HG03159 (cell line): ENCODE results near the gene VAPA.

Experiments
- ATAC-seq: cut with Tn5 transposase; IDR thresholded peaks from one replicate; pipeline ENCODE4 v1.9.1; 2021; ENCODE audit warnings: mild to moderate bottlenecking, moderate library complexity; ENCODE audit not compliant: unreplicated experiment

VAPA gene

GRCh38 chr18:9931146-9931545 is 17.3 kb downstream of the VAPA start:
- no peak for ATAC-seq

DNA sequence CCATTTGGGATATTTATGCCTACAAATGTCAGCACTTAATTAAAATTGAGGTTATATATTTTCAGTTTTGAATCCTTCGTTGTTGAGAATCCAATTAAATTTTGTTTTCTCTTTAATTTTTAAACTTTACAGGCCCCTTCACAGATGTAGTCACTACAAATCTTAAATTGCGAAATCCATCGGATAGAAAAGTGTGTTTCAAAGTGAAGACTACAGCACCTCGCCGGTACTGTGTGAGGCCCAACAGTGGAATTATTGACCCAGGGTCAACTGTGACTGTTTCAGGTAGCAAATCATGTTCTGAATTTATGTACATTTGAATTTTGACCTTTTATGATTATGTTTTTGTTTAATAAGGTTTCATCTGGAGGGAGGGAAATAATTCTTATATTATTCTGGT is 17.9 kb downstream of the VAPA start:
- ATAC-seq, result no peak

GRCh38 chr18:9933865-9934264 is 20.0 kb downstream of the VAPA start:
- no peak for ATAC-seq

DNA sequence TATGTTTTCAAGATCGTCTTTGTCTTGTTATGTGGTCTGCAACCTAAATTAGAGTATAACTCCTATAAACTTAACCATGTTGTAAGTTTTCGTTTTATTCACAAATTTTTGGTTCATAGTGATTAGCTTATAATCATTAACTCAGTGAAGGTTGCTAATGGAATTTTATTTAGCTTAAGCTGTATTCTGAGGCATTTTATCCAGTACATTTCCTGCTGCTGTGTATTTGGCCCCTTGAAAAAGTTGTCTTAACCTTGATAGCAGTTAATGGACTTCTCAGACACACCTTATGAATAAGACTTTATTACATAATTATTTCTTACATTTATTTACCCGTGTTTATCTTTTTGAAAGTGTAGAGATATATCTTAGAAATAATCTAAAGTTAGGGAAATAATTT is 20.5 kb downstream of the VAPA start:
- ATAC-seq, result no peak

- ATAC-seq, result no peak
Observed at GRCh38 chr18:9941103-9941502, 27.3 kb downstream of the VAPA start.

GRCh38 chr18:9941660-9942059 is 27.8 kb downstream of the VAPA start:
- no peak for ATAC-seq

GRCh38 chr18:9943311-9943710 is 29.5 kb downstream of the VAPA start:
- ATAC-seq, result no peak

- ATAC-seq, result no peak
Observed at GRCh38 chr18:9944805-9945204, 31.0 kb downstream of the VAPA start.

DNA sequence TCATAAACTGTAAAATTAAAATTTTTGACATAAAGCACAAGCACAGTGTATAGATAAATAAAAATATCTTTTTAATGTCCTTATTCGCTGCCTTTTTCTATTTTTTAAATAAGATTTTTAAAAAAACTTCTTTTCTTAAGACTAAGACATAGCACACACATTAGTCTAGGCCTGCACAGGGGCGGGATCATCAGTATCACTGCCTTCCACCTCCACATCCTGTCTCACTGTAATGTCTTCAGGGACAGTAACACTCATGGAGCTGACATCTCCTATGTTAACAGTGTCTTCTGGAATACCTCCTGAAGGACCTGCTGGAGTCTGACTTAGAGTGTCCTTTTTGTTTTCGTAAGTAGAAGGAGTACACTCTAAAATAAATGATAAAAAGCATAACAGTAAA is 33.0 kb downstream of the VAPA start:
- no peak for ATAC-seq

DNA sequence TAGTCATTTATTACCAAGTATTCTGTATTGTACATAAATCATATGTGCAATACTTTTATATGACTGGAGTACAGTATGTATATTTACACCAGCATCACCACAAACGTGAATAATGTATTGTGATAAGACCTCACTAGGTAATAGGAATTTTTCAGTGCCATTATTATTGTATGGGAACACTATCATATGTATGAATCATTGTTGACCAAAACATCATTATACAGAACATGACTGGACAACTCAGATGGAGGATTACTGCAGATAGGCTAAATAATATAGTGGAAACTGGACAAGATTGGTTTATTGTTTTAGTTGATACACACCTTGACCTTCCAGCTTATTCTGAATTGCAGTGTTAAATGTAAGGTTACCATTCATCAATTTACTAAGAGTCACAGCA is 33.4 kb downstream of the VAPA start:
- ATAC-seq, result no peak

DNA sequence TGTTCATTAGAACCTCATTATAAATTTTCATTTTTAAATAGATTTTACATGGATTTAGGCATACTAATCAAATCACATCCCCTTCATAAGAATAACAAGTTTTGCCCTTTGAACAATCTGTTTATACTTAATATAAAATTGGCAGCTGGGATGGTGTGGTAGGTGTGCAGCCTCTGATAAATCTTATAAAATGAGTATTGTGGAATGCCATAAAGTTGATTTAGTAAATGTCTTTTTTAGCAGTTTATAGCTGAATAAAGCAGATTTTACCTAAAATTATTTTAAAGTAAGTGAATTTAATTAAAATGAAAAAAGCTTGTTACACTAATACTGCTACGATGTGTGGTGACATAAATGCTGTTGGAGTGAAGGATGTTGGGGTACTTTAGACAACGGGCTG is 35.5 kb downstream of the VAPA start:
- no peak for ATAC-seq

DNA sequence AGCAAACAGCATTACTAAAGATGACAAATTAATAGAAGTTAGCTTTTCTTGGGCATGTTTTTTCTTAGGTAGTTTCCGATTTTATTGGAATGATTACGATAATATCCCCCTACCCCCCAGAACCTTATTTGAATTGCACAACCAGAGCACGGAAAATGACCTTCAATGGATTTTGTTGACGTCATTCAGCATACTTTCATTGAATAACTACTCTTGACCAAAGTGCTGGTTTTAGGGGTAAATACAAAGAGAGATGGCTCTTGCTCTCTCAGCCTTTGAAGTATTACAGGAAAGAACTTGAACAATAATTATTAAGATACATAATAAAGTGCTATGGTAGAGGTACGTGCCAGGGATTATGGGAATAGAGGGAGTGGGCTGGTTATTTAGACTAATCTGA is 36.0 kb downstream of the VAPA start:
- no peak for ATAC-seq

DNA sequence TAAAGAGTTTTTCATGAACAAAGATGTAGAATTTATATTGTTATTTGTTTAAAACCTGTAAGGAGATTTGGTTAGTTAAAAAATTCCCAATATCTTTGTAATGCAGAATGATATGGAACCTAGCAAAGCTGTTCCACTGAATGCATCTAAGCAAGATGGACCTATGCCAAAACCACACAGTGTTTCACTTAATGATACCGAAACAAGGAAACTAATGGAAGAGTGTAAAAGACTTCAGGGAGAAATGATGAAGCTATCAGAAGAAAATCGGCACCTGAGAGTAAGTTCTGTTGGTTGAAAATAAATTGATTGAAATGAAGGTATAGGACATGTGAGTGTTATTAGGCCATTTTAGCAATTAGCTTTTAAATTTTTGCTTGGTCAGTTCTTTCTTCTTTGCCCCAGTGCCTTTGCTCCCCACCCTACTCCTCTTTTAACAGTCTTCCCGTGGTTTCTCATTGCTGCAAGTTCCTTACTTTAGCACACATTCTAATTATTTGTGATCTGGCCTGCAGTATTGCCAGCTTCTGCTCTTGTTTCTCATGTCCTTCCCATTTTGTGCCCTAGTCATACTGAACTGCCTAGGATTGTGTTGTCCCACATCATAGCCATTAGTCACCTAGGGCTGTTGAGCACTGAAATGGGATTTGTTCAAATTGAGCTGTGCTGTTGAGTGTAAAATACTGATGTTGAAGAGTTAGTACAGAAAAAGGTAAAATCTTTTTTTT is 36.6 kb downstream of the VAPA start:
- ATAC-seq, result no peak

DNA sequence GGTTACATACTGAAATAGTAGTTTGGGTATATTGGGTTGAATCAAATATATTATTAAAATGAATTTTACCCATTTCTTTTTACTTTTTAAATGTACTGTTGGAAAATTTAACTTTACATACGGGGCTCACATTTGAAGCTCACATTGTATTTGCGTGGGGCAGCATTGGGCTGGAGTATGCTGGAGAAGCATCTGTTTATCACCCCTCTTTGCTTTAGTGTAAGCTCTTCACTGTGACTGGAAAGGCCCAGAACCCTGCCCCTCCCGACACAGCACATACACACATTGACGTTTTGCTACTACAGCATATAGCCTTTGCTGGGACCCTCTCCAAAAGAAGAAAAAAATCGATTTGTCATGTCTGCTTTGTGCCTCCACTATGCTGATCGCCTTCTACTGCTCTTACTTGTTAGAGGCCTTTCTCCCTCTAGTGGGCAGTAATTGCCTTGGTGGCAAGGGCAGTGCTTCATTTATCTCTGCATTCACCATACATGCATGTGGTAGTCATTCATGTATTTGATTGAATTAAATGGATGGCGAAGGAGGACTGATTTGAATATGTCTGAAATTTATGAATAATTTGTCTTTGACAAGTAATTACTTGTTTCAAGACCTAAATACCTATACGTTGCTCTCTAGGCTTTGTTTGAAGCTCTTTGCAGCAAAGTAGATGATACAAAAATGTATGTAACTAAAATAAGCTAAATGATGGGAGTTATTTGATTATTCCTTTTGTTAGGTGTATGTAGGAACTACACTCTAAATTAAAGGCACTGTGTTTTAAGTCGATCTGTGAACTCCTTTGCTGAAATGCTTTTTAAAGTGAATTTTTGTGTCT is 37.4 kb downstream of the VAPA start:
- ATAC-seq, result no peak

- ATAC-seq, result no peak
Observed at GRCh38 chr18:9952633-9953416, 39.0 kb downstream of the VAPA start.

DNA sequence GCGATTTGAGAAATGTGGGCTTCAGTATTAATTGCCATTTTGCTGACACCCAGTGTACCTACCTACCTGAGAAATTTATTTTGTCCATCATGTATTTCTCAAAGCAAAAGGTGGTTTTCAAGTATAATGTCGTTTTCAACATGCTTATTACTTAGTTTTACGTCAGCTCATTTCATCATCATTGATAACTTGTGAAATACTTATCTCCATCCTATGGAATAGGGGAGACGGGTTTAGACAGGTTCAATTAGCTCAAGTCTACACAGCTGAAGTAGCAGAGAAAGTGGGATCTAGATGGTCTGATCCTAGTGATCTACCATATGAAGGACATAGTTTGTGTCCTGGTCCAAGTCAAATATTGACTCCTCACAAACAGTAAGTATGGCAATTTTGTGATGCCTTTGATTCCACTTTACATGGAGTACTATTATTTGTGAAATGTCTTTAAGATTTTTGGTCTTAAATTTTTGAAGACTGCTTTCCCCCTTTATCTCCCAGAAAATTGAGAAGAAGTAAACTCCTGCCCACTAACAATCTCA is 45.1 kb downstream of the VAPA start:
- ATAC-seq, result no peak

- no peak for ATAC-seq
Observed at GRCh38 chr18:9959564-9959963, 45.7 kb downstream of the VAPA start.

GRCh38 chr18:9960258-9960904 is 46.6 kb downstream of the VAPA start:
- no peak for ATAC-seq

GRCh38 chr18:9961041-9961440 is 47.2 kb downstream of the VAPA start:
- ATAC-seq, result no peak

GRCh38 chr18:9965711-9966624 is 52.2 kb downstream of the VAPA start:
- no peak for ATAC-seq
